Aorta (tissue), 5 donors: ENCODE data around the gene CDK2. TPM values are rescaled to one million over a fixed set of nuclear protein-coding genes. Genes with fewer than 3 reads are reported as not detected.

ENCODE experiments used
- ATAC-seq: fragments of 200-7000 bp; cut with Tn5 transposase; one replicate; pipeline ENCODE4 v1.9.1; 2022; ENCODE audit warnings: moderate library complexity; ENCODE audit not compliant: low FRiP score
- DNase-seq, 2 donors: peaks; one replicate each; pipeline ENCODE4 v3.0.0-alpha.2; 2020
- H3K27ac ChIP-seq, 2 donors: one replicate each; pipeline ENCODE4 v1.5.1; 2013; ENCODE audit warnings: low read length in 2 of 2, mild to moderate bottlenecking in 2 of 2, moderate library complexity in 2 of 2, control low read depth in 1 of 2, inconsistent platforms in 1 of 2, low read depth in 1 of 2
- H3K27me3 ChIP-seq, 2 donors: one replicate each; pipeline ENCODE4 v1.6.1; 2013; ENCODE audit warnings: control low read depth in 1 of 2, low read length in 1 of 2, mild to moderate bottlenecking in 1 of 2, moderate library complexity in 1 of 2; ENCODE audit not compliant: insufficient read depth in 2 of 2, control insufficient read depth in 1 of 2
- H3K36me3 ChIP-seq, 2 donors: one replicate each; pipeline ENCODE4 v1.6.1; 2013; ENCODE audit warnings: control low read depth in 1 of 2, low read length in 1 of 2, mild to moderate bottlenecking in 1 of 2; ENCODE audit not compliant: insufficient read depth in 2 of 2, control insufficient read depth in 1 of 2
- H3K4me1 ChIP-seq, 2 donors: one replicate each; pipeline ENCODE4 v1.6.1; 2013; ENCODE audit warnings: low read length in 2 of 2, control low read depth in 1 of 2, mild to moderate bottlenecking in 1 of 2, moderate library complexity in 1 of 2; ENCODE audit not compliant: insufficient read depth in 2 of 2, control insufficient read depth in 1 of 2
- H3K4me3 ChIP-seq, 2 donors: one replicate each; pipeline ENCODE4 v1.5.1; 2013; ENCODE audit warnings: low read length in 2 of 2, control low read depth in 1 of 2, mild to moderate bottlenecking in 1 of 2
- H3K9me3 ChIP-seq: one replicate; pipeline ENCODE4 v1.6.1; 2013; ENCODE audit warnings: mild to moderate bottlenecking, low read length; ENCODE audit not compliant: control insufficient read depth
- WGBS, 2 donors: extraction: QIAGEN DNeasy Blood & Tissue Kit; methylation state at CpG; one replicate each; pipeline ENCODE4 v1.1.7; 2013; 5-methylcytosine and 5-hydroxymethylcytosine counted together
- intact Hi-C, 2 donors: fragments of 100-400 bp; cut with DNase I; formaldehyde crosslinking; loops; one replicate each; pipeline versions ENCODE4 v1.14.2 to v1.15.0; 2022
- polyA plus RNA-seq, 2 donors: library from polyadenylated mRNA; stranded (reverse); fragments of 200-250 nt; gene quantifications; one replicate each; pipeline ENCODE4 v1.2.3, GENCODE V29; 2013
- total RNA-seq, 2 donors: library from RNA; stranded (reverse); fragmentation: NEBNext Ultra II Directional; extraction: Animal tissue kit (Norgen Biotek cat#: 25700); gene quantifications; one replicate each; pipeline ENCODE4 v1.2.1, GENCODE V29; 2021
- donor health status: healthy with polysubstance abuse.
- donor health status: Bipolar disorder and iron deficiency.
- donor health status: DM: no; HTN: no; CAD: no.
- donor health status: DM: no; HTN: no; CAD: no.
- donor health status: DM: yes; HTN: yes; CAD: no.

CDK2 gene
- total and polyA plus RNA-seq, 4 donors = 27.9 to 36.5 (median 32.6) TPM

DNA sequence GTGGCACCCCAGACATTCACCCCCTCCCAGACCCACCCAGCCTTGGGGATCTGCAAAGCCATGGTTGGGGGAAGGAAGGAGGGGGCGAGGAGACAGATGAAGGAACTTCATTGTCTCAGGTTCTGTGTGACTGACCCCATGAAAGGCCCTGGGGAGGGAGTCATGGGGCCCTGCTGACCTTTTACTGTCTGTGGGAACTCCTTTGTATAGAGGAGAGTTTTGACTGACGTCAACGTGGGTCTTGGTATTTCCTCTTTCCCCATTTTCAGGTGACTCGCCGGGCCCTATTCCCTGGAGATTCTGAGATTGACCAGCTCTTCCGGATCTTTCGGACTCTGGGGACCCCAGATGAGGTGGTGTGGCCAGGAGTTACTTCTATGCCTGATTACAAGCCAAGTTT lies 4.1 kb downstream of the CDK2 start:
- H3K4me1 ChIP-seq = peaks cover 0 to 3% of the 10 kb centered on the region in 2 donors
- H3K27ac ChIP-seq = no peak overlapping the region
- no peaks in the 10 kb centered on the region for H3K9me3 ChIP-seq
- H3K4me3 ChIP-seq = no peak overlapping the region
- no peaks in the 10 kb centered on the region for H3K27me3 ChIP-seq
- intact Hi-C loops = loop anchor here in 1 of 2 donors (5.0 kb wide), 1 partner anchor 38 kb away; the partner anchor contains the start of gene DGKA
- 89% methylated on average over 7 of the region's 7 CpGs for WGBS, 2 donors
- DNase-seq (no peak), ATAC-seq (no peak)
- no peaks in the 10 kb centered on the region for H3K36me3 ChIP-seq

DNA sequence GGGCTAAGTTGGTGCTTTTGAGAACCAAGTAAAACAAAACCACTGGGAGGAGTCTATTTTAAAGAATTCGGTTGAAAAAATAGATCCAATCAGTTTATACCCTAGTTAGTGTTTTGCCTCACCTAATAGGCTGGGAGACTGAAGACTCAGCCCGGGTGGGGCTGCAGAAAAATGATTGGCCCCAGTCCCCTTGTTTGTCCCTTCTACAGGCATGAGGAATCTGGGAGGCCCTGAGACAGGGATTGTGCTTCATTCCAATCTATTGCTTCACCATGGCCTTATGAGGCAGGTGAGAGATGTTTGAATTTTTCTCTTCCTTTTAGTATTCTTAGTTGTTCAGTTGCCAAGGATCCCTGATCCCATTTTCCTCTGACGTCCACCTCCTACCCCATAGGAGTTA lies 5.4 kb downstream of the CDK2 start:
- Histone ChIP-seq H3K4me1 (peaks cover 0 to 3% of the 10 kb centered on the region in 2 donors), H3K4me3 (no peak overlapping the region)

DNA sequence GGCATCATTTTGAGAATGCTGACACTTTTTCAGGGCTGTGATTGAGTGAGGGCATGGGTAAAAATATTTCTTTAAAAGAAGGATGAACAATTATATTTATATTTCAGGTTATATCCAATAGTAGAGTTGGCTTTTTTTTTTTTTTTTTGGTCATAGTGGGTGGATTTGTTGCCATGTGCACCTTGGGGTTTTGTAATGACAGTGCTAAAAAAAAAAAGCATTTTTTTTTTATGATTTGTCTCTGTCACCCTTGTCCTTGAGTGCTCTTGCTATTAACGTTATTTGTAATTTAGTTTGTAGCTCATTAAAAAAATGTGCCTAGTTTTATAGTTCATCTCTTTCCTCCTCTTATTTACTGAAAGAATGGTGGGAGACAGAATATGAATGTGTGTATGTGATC lies 5.8 kb downstream of the CDK2 start:
- H3K4me1 ChIP-seq = peaks cover 0 to 3% of the 10 kb centered on the region in 2 donors
- intact Hi-C loops = loop anchor here in 1 of 2 donors (5.0 kb wide), 1 partner anchor 40 kb away; the partner anchor contains the start of gene DGKA
- peak overlapping the region in 1 of 2 donors; percentile 90 for H3K27ac ChIP-seq

More for the DNA sequence above, 5.4 kb downstream of the CDK2 start:
- H3K27ac ChIP-seq = peak overlapping the region in 1 of 2 donors; percentile 56
- intact Hi-C loops = loop anchor here in 1 of 2 donors (5.0 kb wide), 1 partner anchor 40 kb away; the partner anchor contains the start of gene DGKA
- DNase-seq = no peak
- H3K36me3 ChIP-seq = no peaks in the 10 kb centered on the region
- H3K27me3 ChIP-seq = no peaks in the 10 kb centered on the region
- no peaks in the 10 kb centered on the region for H3K9me3 ChIP-seq
- ATAC-seq = no peak
- WGBS, 2 donors = 33 to 42% methylated on average over 3 of the region's 3 CpGs

DNA sequence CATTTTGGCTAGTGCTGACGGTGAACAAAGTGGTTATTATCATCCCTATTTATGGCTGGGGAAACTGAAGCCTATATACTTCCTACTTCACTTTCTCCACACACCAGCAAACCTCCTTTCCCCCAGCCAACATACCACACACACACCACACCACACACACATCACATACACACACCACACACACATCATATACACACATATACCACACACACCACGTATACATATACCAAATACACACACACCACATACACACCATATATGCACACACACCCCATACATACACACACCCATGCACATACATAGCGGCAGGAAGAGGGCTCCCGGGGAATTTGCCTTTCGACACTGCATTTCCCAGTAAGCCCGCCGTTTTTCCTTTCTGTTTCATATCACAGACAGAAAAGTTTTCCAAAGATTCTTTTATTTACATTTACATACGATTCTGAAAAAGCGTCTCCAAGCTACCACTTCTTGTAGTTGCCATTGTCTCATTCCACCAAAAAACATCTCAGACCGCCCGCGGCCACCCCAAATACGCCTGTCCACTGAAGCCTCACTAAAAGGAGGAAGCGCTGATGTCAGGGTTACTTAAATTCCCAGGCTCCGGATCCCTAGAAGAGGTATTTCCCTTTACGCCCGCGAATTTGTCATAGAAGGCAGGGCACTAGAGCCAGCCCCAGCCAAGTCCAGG lies 6.4 kb downstream of the CDK2 start:
- H3K4me1 ChIP-seq = peaks cover 0 to 3% of the 10 kb centered on the region in 2 donors
- H3K27me3 ChIP-seq = no peaks in the 10 kb centered on the region
- H3K27ac ChIP-seq = peak overlapping the region in 1 of 2 donors; percentile 90
- no peaks in the 10 kb centered on the region for H3K36me3 ChIP-seq
- no peaks in the 10 kb centered on the region for H3K9me3 ChIP-seq
- WGBS, 2 donors = 0% methylated on average over 18 of the region's 18 CpGs
- intact Hi-C loops = loop anchor here in 1 of 2 donors (5.0 kb wide), 1 partner anchor 41 kb away; the partner anchor contains the start of gene DGKA
- ATAC-seq = no peak
- peak overlapping the region; percentile 57 to 78 for H3K4me3 ChIP-seq
- DNase-seq = no peak

More for the DNA sequence above, 5.8 kb downstream of the CDK2 start:
- Histone ChIP-seq H3K36me3 (no peaks in the 10 kb centered on the region), H3K4me3 (no peak overlapping the region), H3K9me3 (no peaks in the 10 kb centered on the region), H3K27me3 (no peaks in the 10 kb centered on the region)
- ATAC-seq (no peak), DNase-seq (no peak)
- 18 to 24% methylated on average over 1 of the region's 1 CpG for WGBS, 2 donors

DNA sequence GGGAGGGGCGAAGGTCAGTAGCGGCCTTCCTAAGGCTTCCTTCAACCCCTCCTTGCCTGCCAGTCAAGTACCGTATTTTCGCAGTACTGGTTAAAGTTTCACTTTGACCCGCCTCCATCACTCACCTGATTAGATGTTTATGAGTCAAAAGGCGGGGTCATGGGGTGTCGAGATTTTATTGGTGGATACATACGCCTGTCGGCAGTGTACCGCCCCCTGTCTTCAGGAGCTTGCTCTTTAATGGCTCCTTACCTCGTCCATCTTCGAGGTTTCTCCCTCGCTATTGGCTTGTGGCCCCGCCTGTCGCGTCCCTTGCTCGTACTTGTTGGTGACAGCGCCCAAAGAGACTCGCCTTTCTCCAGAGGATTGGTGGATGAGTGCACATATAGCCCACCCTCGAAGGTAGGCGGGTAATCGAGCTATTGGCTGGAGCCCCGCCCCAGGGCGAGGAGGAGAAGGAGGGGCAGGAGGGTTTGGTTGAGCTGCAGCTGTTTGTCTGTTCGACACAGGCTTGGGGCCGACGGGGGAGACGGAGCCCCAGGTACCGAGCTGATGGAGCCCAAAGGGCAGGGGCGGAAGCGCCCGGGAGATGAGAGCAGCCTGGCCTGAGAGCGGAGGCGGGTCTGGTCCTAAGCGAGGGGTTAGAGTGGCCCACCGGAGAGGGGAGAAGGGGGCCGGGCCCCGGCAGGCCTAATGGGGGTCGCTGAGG lies 7.1 kb downstream of the CDK2 start, which contains the start of gene RAB5B:
RAB5B (plus strand) TSS at position 480 of the 709 bp plus-strand sequence. CDS start 12,883 bp downstream, outside the sequence.
- intact Hi-C loops = loop anchor here in 1 of 2 donors (5.0 kb wide), 1 partner anchor 41 kb away; the partner anchor contains the start of gene DGKA
- 0 to 1% methylated on average over 39 of the region's 39 CpGs for WGBS, 2 donors
- peaks cover 0 to 3% of the 10 kb centered on the region in 2 donors for H3K4me1 ChIP-seq
- H3K27me3 ChIP-seq = no peaks in the 10 kb centered on the region
- H3K9me3 ChIP-seq = no peaks in the 10 kb centered on the region
- peak; percentile 97 for ATAC-seq
- DNase-seq = peak; percentile 98 to 100
- H3K27ac ChIP-seq = peak within 1 kb of the TSS in 1 of 2 donors; percentile 94
- no peaks in the 10 kb centered on the region for H3K36me3 ChIP-seq
- H3K4me3 ChIP-seq = peak within 1 kb of the TSS; percentile 78 to 98

DNA sequence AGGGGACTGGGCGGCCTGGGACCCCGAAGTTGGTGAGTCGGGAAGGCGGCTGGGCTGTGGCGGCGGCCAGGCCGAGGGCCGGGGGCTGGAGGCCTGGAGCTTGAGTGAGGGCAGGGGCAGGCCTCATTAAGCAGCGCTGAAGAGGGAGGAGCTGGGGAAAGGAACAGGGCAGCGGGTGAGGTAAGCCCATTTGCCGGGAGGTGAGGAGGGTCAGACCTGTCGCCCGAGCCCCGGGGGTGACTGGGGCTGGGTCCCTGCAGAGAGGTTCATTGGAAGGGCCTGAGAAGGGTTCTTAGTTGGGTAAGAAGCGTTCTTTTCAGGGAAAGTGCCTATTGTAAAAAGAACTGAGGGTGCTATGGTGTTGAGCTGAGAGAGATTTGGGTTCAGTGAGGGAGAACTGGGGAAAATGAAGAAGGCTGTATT lies 7.7 kb downstream of the CDK2 start:
- peaks cover 0 to 3% of the 10 kb centered on the region in 2 donors for H3K4me1 ChIP-seq
- intact Hi-C loops = loop anchor here in 1 of 2 donors (5.0 kb wide), 1 partner anchor 42 kb away; the partner anchor contains the start of gene DGKA
- no peaks in the 10 kb centered on the region for H3K36me3 ChIP-seq
- peak overlapping the region in 1 of 2 donors; percentile 94 for H3K27ac ChIP-seq
- ATAC-seq (peak; percentile 69), DNase-seq (peak in 1 of 2 donors; percentile 75)
- peak overlapping the region; percentile 78 to 98 for H3K4me3 ChIP-seq
- no peaks in the 10 kb centered on the region for H3K9me3 ChIP-seq
- H3K27me3 ChIP-seq = no peaks in the 10 kb centered on the region
- WGBS, 2 donors = 0 to 1% methylated on average over 15 of the region's 15 CpGs

DNA sequence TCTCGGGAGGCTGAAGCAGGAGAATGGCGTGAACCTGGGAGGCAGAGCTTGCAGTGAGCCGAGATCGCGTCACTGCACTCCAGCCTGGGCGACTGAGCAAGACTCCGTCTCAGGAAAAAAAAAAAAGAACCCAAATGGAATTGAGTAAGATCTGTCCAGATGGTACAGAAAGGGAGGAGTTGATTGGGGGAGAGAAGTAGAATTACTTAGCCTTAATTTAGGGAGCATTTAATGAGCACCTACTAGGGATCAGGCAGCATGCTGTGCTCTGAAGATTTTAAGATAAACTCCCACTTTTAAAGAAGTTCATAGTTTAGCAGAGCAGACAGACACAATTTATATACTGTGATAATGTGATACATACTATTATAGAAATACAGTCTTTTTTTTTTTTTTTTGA lies 11.8 kb downstream of the CDK2 start:
- Histone ChIP-seq H3K36me3 (no peaks in the 10 kb centered on the region), H3K27me3 (no peaks in the 10 kb centered on the region), H3K27ac (no peak overlapping the region), H3K4me3 (no peak overlapping the region), H3K4me1 (peaks cover 0 to 3% of the 10 kb centered on the region in 2 donors), H3K9me3 (no peaks in the 10 kb centered on the region)
- DNase-seq (no peak), ATAC-seq (no peak)
- intact Hi-C loops = no loop called here
- 97% methylated on average over 7 of the region's 7 CpGs for WGBS, 2 donors

DNA sequence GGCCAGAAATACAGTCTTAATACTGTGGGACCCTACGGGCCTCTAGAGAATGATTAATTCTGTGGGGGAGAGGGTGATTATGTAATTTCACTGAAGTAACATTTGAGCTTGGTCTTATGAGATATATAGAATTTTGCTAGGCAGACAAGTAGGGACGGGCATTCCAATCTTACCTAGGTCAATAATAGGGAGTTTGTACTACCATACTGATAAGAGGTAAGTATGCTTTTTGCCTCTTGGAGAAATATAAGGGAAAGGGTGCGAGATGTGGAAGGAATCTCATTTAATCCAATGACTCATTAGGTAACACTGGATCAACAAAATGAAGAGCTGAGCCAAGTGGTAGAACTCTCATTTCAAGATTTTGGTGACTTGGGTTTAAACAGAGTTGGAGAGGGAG lies 12.4 kb downstream of the CDK2 start:
- DNase-seq (no peak), ATAC-seq (no peak)
- WGBS, 2 donors = 85 to 91% methylated on average over 3 of the region's 3 CpGs
- no peak overlapping the region for H3K27ac ChIP-seq
- no peaks in the 10 kb centered on the region for H3K36me3 ChIP-seq
- H3K27me3 ChIP-seq = no peaks in the 10 kb centered on the region
- peaks cover 0 to 3% of the 10 kb centered on the region in 2 donors for H3K4me1 ChIP-seq
- no peaks in the 10 kb centered on the region for H3K9me3 ChIP-seq
- intact Hi-C loops = no loop called here
- H3K4me3 ChIP-seq = no peak overlapping the region
